HK-2 (cell line): ENCODE measurements around the gene POLG2.
A peak's percentile ranks its signal among the peaks of the same experiment; 100 is the strongest.
"Not testable (repeated sequence)": the region's sequence is repeated elsewhere in the genome, so short reads cannot be mapped to it uniquely, and the experiment has no call there.

Source experiments
- DNase-seq: peaks from one replicate; pipeline ENCODE4 v3.0.0-alpha.2; 2018; ENCODE audit not compliant: unreplicated experiment

Gene POLG2

DNA sequence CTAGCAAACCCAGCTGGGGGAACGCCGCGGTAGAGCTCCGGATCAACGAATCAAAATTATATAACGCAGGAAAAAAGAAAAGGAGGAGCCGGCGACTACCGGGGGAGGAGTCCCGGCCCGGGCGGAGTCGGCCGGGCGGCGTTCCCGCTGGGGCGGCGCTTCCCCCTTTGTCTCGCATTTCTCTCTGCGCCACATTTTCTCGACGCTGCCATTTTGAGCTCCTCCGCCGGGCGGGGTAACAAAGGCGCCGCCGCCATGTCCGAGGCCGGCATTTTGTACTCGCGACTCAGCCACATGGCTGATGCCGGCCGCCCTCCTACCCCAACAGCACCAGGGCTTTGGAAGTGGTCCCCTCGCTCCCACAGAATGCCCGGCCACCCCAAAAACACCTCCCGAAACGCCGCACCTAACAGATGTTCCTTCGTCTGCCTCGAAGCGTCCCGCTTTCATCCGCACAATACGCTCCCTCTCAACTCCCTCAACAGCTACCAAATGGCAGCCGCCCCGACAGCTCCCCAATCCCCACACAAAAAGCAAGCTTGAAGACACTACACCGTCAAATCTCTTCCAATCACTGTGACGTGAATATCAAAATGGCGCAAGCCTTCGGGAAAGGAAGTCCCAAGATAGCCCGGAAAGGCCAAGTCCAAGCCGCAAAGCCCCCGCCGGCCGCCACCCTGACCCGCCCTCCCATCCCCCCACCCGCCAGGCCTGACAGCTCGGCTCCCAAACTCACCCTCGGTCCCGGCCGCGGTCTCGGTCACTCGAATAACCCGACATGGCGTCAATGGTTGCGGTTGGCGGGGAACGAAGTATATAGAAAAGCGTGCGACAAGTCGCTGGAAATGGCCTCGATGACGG, 8.7 kb upstream of the POLG2 start:
- DNase-seq, result peak; percentile 81

DNA sequence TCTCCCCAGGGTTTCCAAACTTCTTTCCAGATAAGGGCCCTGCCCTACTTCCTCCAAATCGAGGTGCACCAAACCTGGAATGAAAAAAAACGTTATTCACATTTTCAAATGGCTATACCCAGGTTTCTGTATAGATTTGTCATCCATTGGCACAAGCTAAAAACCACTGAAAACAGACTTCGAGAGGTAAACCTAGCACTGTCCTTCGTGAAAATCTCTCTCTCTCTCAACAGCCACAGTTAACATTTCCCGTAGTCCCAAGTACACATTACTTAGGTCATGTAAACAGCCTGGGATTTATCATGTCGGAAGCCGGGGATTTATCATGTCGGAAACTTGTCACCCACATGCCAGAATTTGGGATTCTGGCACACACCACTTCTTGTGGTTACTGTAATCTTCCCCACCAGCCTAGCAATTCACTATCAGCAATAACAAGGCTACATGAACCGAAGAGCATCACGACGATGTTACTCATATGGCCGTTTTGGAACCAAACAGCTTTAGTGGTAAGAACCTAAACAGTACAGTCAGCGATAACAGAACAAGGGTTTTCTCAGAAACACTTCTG, 8.0 kb upstream of the POLG2 start:
- no peak for DNase-seq

DNA sequence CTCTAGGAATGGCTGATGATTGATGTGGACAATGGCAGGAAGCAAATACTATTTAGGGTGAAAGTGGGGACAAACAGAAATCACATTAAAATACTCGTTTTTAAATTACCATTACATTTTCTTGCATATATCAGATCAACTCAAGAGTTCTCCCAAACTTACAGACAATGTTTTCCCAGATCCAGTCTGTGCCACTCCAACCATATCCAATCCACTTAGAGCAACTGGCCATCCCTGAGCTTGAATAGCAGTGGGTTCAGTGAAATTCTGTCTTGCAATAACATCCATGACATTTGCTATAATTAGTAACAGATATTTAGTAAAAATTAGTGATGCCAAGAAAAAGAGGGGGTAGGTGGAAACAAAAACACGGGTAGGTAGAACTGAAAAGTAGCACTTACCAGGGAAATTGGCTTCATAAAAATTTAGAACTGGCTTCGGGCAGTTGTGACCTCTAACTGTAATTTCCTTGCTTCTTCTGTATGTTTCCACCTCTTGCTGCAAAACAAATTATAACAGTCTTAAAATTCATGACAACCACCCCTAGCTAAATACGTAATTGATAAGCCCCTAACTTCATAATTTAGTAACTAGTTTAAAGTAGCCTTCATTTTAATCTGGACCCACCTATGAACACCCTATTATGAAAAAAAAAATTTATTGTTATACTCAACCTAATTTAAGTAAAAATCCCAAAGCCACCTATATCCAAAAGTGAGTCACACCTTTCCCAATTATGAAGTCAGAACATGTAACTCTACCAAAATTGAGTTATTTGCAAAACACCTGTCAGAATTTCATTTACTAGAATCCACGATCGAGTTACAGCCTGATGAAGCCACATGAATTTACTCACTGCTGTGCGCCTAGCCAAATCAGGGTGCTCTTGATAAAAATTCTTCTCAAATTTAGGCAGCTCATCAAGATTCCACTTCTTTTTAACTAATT, 7.2 kb upstream of the POLG2 start:
- no peak for DNase-seq

DNA sequence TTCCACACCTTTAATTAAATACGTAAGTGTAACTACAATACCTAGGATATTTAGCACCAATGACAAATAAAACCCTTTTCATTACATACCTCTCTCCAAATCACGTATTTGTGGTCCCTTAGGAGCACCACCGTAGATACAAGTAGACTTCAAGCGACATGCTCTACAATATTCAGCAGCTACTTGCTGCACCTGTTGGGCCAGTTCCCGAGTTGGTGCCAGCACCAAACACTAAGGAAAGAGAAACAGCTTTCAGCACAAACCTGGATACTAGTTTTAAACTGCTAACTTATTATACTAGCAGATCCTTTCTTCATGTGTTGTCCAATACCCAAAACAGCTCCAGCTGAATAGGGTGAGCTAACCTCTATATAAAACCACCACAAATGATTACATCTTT, 6.5 kb upstream of the POLG2 start:
- no peak for DNase-seq

DNA sequence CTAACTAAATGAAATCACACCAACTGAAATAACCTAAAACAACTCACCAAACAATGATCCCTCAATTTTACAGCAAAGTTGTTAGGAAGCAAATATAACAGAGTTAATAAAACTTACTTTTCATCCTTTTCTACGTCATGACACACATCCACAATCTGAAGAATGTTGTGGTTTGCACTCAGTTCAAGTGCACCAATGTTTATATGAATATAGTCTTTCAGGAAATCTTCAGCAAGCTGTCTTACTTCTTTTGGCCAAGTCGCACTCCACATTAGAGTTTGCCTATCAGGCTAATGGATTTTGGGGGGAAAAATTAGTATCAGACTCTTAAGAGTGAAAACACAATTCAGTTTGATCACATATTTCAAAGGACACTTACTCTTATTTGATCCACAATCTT, 6.0 kb upstream of the POLG2 start:
- DNase-seq, result no peak

DNA sequence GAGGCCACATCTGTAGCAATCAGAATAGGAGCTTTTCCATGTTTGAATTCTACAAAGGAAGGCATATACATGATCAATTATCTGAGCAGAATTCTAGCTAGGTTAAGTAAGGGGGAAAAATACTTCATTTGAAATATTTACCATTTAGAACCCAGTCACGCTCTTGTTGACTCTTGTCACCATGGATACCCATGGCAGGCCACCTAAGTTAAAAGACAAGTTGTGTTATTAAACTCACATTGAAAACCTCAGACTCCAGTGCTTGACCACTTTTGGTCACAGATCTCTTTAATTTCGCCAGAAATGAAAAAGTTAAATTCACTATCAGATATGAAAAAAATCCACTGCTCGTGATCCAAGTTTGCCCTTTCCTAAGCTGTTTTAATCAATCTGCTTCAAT, 5.2 kb upstream of the POLG2 start:
- no peak for DNase-seq

DNA sequence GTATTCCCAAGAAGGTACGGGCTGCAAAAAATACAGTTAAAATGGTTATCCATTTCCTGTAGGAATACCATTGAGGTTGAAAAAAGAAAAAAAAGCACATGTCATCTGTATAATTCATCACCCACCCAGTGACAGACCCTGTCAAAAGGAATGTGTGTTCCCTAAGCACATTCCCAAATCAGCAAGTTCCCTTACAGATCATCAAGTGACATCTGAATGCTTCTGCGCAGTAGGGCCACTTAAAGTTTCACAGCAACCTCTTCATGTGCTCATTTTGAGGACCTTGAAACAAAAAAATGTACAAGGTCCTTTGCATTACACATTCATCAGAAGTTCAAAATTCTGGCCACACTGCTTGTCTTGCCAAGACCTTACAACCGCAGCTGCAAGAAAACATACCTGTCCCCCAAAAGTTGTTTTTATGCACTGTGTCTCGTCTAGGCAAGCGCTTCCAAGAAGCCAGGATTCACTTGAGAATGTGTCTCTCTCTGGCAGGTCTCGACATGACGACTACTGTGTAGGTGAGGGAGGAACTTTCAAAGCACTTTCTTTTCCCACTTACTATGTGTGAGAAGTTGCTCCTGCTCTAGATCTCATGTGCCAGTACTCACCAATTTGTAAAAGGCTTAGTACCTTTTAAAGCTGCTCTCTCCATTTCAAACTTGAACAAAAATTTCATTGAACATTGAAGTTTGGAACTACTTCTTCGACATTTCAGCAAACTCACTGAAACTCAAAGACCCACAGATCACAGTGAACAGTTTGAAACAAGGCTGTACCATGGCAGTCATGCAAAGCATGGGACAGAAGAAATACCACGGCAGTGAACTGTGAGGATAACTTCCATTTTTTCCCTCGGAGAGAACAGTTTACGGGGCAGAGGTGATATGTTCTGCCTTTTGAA, 4.3 kb upstream of the POLG2 start:
- no peak for DNase-seq

DNA sequence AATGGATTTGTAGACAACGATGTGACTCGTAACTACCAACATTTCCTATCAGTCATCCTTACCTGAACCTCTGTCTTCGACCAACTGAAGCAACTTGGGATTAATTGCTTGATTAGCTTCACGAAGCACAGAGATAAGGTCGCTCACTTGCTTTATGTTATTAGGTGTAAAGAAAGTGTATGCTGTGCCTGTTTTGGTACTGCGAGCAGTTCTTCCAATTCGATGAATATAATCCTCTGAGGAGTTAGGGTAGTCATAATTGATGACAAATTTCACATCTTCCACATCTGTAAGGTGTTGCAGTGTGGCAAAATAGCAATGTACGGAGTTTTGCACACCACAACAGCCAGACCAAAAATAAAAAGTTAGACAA, 3.6 kb upstream of the POLG2 start:
- DNase-seq, result no peak

DNA sequence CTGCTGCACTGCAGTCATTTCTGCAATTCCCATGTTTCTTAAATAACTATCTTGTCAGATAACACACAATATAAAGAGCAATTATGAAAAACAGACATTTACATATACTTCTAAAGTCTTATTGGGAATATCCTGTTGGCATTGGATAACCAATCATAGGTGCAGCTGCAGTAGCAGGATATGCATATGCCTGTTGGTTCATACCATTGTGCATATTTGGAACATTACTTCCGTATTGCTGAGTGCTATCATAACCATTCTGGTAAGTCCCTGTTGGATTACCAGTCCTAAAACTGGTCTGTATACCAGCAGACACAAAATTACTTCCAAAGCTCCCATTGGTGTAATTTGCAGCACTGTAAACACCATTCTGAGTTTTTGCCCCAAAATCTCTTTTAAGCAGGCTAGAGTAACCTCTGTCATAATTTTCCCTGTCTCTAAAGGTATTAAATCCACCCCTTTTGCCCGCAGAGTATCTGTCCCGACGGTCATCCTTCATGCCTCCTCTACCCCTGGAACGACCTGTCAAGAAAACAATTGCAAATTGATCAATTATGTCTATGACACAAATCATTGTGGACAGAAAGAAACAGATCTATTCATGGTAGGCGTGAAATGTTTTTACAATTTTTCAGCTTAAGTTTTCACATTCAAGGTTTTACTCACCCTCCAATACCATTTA, 3.1 kb upstream of the POLG2 start:
- DNase-seq, result no peak

DNA sequence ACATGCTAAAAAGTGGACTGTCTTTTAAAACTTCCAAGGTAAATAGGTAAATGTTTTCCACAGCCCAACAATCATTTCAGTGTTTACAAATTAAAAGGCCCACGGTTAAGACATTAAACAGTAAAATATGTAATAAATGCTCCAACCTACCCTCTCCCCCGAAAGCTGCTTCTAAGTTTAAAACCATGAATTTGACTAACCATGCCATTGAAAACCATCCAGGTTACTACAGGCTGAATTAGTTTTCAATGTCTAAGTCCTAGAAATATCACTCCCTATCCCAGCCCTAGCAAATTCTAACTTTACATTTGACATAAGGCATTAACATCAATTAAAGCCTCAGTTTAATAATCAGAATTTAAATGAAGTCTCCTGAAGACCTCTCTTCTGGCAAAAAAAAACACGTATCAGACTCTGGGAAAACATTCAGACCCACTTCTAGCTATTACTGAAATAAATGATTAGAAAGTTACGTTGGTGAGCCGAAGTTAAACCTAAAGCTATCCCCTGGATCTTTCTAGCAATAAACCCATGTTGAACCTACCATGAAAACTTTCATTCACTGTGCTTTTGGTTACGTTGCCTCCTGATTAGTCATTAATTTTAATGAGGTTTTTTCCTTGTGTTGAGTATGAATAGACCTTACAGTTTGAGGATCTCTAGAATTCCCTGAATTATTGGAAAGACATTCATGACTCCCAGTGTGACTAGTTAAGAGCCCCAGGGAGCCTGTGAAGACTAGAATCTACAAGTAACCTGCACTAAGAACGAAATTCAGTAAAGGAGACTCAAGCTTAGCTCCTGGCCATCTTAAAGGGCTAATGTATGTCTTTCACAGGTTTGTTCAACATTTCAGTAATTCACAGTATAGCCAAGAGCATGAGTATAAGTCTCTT, 1.7 kb upstream of the POLG2 start:
- no peak for DNase-seq

DNA sequence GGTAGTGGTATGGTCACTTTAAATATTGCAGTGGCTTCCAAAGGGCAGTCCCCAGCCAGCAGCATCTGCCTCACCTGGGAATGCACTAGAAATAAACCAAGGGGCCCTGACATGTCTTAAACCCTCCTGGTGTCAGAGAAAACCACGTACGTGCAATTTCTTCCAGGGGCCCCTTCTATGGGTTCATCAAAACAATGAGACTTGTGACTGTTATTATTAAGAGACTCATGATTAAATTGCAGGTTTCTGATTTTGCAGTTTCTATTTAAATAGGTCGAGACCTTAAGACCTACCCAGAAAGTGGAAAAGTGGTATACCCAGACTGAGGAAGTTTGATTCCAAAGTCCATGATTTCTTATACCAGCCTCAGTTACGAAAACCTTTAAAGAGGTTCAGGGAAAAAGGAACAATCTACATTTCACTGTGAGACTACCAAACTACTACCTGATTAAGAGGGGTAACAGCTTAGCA, 746 bp upstream of the POLG2 start:
- no peak for DNase-seq

DNA sequence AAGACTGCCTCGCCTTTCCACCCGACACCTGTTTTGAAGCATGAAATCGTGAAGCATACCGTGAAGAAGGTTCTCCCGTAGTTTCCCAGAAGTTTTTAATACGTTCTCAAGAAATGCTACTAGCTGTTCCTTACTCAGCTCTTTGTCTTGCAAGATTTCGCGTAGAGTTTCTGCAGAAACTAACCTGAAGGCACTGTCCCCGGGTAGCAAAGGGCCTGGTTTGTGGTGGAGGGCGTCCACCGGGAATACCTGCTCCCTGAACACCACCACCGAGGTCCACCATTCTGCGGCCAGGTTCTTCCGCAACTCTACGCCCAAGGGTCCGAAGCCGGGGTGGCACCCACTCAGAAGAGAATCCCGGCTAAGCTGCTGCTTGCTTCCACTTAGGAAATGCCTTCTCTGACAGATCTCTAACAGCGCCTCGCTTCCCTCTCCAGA, 487 bp downstream of the POLG2 start:
- no peak for DNase-seq

DNA sequence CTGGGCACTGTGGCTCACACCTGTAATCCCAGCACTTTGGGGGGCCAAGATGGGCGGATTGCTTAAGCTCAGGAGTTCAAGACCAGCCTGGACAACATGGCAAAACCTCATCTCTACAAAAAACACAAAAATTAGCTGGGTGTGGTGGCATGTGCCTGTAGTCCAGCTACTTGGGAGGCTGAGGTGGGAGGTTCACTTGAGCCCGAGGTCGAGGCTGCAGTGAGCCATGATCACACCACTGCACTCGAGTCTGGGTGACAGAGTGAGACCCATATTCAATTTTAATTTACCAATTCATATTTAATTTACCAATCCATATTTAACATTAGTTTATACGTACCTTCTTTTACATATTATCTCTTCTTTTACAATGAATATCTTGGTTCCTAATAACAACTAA, 1.6 kb downstream of the POLG2 start:
- DNase-seq, result not testable (repeated sequence)

DNA sequence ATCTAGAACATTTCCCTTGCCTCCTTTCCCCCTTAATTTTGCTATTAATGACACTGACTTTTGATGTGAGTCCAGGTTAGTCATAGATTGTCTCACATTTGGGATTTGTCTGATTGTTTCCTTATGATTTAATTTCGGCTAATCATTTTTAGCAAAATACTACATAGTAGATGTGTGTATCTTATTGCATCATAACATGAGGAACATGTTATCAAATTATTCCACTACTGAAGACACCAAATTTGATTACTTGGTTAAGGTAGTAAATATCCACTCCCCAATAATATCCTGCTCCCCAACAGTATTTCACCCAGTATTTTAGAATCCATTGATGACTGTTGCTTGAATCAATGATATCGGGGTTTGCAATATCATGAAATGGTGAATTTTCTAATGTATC, 2.7 kb downstream of the POLG2 start:
- DNase-seq, result no peak

DNA sequence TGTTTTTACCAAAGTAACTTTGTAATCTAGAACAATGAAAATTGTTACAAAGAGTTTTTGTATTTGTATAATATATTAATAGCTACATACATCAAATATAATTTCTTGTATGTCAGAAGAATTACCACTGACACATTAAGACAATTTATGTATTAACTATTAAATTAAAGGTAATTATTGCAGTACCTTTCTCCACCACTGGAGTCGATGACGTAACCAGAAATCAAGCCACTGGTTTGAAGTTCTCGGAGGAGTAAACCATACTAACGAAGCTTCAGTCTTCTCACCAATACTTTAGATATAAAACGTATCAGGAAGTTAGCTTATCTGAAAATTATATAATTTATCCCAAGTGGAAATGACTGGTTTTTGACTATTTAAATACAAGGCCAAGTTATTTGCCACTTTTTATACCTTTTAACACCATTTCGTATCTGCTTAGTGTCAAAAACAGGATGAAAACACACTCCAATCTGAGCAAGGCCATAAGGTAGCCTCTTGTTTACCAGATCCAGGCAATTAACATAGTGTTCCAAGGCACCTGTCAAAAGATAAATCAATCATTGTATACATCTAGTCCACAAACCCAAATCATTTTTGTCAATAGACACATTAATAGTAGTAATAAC, 4.3 kb downstream of the POLG2 start:
- DNase-seq, result no peak

DNA sequence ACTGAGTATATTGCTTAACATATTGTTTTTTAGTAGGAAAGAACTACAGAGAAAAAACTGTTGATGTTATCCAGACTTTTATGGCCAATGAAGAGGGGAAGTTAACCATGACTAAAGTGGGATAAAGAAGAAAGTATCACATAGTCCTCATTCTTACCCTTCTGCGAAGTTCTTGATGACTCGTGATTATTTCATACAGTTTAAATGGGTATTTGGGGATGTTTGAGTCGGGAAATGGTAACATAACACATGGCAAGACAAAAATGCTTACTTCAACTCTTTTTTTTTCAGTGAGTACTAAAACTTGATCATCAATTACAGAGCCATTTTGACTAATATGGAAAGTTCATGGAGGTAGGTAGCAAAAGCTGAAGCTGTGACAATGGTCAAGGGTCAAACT, 4.9 kb downstream of the POLG2 start:
- DNase-seq, result no peak

DNA sequence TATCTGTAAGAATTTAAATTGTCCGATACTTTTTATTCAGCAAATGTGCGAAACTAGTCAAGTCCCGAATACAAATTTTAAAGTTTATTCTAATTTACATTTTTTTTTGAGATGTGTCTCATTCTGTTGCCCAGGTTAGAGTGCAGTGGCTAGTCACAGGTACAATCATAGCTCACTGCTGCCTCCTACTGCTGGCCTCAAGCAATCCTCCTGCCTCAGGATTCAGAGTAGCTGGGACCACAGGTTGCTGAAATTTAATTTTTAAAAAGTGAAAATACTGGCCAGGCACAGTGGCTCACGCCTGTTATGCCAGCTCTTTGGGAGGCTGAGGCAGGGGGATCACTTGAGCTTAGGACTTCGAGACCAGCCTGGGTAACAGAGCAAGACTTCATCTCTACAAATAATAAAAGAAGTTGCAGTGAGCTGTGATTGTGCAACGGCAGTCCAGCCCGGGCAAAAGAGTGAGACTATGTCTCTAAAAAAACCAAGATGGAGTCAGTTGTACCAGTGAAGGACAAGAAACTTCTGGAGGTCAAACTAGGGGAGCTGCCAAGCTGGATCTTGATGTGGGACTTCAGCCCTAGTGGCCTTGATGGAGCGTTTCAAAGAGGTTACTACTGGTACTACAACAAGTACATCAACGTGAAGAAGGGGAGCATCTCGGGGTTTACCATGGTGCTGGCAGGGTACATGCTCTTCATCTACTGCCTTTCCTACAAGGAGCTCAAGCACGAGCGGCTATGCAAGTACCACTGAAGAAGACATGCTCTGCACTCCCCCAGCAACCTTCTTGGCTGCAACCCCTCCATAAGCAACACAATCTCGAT, 5.6 kb downstream of the POLG2 start:
- DNase-seq, result no peak

DNA sequence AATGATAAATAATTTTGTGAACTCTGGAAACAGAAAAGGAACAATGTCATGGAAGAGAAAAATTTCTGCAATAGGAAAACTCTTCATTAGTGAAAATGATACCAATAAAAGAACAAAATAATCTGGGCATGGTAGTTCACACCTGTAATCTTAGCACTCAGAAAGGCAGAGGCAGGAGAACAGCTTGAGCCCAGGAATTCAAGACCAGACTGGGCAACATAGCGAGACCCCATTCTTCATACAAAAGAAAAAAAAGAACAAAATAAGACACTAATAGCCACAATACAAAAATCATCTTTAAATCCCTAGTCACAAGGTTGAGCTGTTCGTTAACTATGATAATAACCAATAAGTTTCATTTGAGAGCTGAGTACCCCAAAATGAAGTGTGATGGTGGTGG, 8.6 kb downstream of the POLG2 start:
- no peak for DNase-seq
